GM19467 (cell line): Measurements from ENCODE around the gene CXorf38.

Experiments used
- ATAC-seq: cut with Tn5 transposase; IDR thresholded peaks from one replicate; pipeline ENCODE4 v1.9.1; 2021; ENCODE audit warnings: mild to moderate bottlenecking, moderate library complexity; ENCODE audit not compliant: unreplicated experiment

The CXorf38 gene, protein sequence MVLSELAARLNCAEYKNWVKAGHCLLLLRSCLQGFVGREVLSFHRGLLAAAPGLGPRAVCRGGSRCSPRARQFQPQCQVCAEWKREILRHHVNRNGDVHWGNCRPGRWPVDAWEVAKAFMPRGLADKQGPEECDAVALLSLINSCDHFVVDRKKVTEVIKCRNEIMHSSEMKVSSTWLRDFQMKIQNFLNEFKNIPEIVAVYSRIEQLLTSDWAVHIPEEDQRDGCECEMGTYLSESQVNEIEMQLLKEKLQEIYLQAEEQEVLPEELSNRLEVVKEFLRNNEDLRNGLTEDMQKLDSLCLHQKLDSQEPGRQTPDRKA

GRCh38 chrX:40647307-40648197 is at the start of gene CXorf38:
Gene CXorf38, minus strand, starts transcription at chrX:40647561. Its CDS starts 41 bp downstream, at chrX:40647520.
- peak; percentile 67 for ATAC-seq

GRCh38 chrX:40694802-40695201 is 47.4 kb upstream of the CXorf38 start:
- ATAC-seq: no peak

- no peak for ATAC-seq
These were observed 41.6 kb upstream of the CXorf38 start for GRCh38 chrX:40688929-40689328.

DNA sequence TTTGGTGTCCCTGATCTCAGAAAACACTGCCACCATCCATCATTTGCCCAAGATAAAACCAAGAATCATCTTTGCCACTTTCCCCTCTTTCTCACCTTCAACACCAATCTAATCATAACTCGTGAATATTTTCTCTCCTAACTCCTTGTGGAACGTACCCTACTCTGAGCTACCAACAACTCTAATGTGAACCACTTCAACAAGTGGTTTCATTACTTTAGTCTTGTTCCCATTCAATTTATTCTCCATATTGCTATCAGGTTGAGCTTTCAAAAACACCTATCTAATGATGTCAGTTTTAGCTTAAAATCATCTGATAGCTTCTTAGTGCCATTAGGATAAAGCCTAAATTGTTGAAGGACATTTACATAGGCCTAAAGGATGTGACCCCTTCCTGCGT is 39.8 kb upstream of the CXorf38 start:
- no peak for ATAC-seq

DNA sequence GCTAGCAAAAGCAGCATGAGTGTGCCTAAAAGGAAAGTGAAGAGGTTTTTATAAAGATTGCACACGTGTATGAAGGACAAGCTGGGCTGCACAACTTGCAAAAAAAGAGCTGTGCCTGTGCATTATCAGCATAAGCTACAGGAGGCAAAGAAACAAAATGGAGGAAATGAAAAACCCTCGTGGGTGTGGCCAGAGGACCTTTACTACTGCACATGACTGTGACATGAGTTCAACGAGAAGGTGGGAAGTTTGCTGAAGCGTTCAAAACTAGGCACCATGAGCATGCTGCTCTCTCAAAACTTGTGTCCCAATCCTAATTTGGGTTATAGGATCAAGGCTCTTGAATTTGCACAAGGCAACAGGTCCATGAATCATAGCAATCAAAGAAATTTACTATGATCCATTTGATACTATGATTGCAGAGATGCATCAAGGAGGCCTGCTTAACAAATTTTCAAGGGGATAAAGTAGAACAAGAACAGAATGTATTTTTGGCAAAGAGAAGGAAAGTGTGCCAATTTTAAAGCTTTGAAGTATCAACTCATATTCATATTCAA is 38.1 kb upstream of the CXorf38 start:
- no peak for ATAC-seq

DNA sequence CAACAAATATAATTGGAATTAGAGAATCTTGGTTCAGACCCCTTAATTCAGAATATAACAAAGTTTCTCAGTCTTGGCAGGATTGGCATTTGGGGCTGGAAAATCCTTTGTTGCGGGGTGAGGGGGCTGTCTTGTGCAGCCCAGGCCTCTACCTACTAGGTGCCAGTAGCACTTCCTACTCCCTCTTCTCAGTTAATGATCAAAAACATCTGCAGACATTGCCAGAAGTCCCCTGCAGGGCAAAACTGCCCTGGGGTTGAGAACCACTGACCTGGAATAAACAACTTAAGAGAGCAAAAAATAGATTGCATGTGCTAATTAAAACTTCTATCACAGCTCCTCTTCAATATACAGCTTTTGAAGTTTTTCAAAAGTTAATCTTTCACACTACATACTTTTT is 36.7 kb upstream of the CXorf38 start:
- ATAC-seq: no peak

DNA sequence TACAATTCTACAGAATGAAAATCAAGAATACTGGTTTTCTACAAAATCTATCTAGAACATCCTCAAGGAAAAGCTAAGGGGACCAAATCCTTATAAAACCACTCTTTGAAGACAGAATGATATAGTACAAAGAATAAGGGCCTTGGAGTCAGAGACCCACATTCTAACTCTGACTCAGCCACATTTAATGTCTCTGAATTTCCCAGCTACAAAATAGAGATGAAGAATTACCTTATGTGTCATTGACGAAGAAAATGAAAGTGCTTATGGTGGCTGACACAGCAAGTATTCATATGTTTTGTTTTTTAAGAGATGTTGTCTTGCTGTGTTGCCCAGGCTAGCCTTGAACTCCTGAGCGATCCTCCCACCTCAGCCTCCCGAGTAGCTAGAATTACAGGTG is 35.9 kb upstream of the CXorf38 start:
- ATAC-seq: no peak

DNA sequence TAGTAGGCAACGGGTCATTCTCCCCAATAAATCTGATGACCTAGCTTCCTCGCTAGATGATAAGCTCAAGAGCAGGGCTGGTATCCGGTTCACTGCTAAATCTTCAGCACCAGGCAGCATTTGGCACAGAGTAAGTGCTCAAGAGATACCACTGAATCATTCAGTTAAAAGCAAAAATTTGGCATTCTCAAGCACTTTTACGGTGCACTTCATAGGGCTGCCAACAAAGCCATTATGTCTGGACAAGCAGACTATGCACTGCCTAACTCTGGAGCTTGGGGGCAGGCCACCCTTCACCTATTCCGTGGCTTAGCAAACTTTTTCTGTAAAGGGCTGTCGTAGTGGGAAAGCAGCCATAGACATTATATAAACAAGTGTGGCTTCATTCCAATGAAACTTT is 23.8 kb upstream of the CXorf38 start:
- no peak for ATAC-seq

- no peak for ATAC-seq
These were observed 16.7 kb upstream of the CXorf38 start for GRCh38 chrX:40663880-40664630.

DNA sequence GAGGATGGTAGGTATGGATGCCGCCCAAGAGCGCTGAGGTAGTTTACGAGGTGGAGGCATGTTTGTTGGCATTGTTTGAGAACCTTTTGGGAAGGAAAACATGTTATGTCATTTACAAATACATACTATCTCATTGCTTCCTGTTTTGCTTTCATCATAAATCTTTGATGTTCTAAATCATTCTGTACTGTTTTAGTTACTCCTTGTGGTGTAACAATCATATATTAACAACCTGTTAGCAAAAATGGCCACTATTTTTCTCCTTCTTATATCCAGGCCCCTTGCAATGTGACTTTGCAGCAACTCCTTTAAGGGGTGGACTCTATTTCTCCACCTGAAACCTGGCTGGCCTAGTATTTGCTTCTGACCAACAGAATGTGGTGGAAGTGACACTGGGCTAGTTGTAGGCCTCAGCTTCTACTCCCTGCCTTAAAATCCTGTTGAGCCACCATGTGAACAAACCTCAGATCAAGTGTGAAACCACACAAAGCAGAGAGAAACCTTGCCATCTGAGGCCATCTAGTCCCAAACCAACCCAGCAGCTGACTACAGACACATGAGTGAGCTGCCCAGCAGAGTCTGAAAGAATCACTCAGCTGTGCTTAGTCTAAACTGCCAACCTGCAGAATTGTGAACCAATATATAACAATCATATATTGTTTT is 15.8 kb upstream of the CXorf38 start:
- no peak for ATAC-seq

- ATAC-seq: no peak
These were observed 14.1 kb upstream of the CXorf38 start for GRCh38 chrX:40661489-40661888.

DNA sequence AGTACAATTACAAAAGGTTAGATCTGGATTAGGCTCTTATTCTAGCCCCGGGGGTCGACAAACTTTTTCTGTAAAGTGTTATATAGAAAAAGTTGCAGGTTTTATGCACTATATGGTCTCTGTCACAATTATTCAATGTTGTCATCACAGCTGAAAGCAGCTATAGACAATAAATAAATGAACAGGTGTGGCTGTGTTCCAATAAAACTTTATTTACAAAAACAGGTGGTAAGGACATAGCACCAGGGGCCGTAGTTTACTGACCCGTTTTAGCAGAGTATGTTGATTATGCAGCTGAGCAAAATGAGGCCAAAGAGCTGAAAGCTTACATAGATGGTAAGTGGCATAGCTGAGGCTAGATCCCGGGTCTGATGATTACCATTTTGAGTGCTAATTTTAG is 13.0 kb upstream of the CXorf38 start:
- no peak for ATAC-seq

DNA sequence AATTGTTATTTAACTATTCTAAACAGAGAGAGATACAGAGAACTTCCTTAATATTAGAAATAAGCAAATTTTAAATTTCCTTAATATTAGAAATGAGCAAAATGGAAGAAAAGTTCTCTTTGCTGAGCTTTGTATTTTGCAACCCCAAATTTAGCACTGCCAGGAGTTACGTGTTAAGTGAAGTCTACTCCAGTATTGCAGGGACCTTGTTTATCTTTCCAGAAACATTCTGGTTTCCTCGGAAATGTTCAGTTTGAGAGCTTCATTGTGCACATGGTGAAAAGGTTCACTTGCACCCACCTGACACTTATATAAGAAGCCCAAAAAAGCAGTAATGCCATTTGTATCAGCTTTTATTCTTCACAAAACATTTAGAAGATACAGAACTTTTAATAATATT is 6.2 kb upstream of the CXorf38 start:
- no peak for ATAC-seq

GRCh38 chrX:40652664-40653063 is 5.3 kb upstream of the CXorf38 start:
- ATAC-seq: no peak

GRCh38 chrX:40651620-40652223 is 4.4 kb upstream of the CXorf38 start:
- no peak for ATAC-seq

- ATAC-seq: peak; percentile 13
These were observed 663 bp downstream of the CXorf38 start for GRCh38 chrX:40646489-40647306.

- ATAC-seq: peak; percentile 35
These were observed 2.5 kb downstream of the CXorf38 start for GRCh38 chrX:40644821-40645358.

DNA sequence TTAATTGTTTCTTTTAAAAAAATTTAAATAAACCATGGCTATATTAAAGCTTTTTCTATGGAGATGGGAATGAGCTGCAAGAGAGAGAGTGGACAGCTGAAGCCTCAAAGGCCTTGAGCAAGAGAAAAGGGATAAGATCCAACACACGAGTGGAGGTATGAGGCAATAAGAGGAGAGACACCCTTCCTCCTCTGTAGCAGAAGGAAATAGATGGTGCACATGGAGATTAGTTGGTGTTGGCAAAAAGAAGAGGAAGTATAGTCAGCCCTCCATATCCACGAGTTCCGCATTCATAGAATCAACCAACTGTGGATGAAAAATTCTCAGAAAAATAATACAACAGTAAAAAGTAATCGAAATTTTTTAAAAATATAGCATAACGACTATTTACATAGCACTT is 3.2 kb downstream of the CXorf38 start:
- no peak for ATAC-seq

DNA sequence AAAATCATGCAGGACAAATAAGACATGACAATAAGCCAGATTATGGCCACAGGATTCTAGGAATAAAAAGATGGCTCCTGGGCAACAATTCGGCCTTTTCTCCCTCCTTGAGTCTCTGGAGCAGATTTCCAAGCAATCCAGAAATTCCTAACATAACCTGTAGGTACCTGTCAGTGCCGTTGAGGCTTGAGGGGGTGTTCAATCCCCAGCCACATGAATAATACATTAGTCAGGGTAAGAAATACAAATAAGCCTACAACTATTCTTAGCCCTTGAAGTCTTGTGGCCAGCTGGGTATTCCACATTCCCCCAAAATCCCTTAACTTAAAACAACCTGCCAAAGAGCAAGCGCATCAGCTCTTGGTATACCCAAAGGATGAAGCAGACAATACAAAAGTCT is 9.7 kb downstream of the CXorf38 start:
- ATAC-seq: no peak
